H1 (cell line): ENCODE measurements around the gene DDR1. TPM values are rescaled to one million over a fixed set of nuclear protein-coding genes. Genes with fewer than 3 reads are reported as not detected.

Experiments
- CTCF ChIA-PET: fragments of 300-600 bp; sonication (Branson Sonifier 250); formaldehyde crosslinking; loops from one replicate; lab custom pipeline; 2021; ENCODE audit not compliant: partially characterized antibody; lab: Charles Lee
- POLR2A ChIA-PET: fragments of 300-600 bp; sonication (Branson Sonifier 250); formaldehyde crosslinking; loops from one replicate; lab custom pipeline; 2021; ENCODE audit warnings: inconsistent platforms; ENCODE audit not compliant: partially characterized antibody; lab: Charles Lee
- DNase-seq, 2 experiments: peaks; one replicate each; pipeline versions ENCODE4 v3.0.0 to v3.0.0-alpha.2; 2010 to 2022; ENCODE audit warnings: low spot score in 2 of 2, low read depth in 1 of 2, mixed read lengths in 1 of 2
- FAIRE-seq: peaks from 2 replicates; lab custom pipeline; 2011; peaks lifted over from hg19 to GRCh38; lab: Jason Lieb, UNC
- H2AFZ ChIP-seq: 2 replicates; pipeline ENCODE4 v1.8.1; 2012; ENCODE audit warnings: low read length, inconsistent platforms
- H2AK5ac ChIP-seq: 2 replicates; pipeline ENCODE4 v1.6.1; 2013; ENCODE audit warnings: low read depth, low read length
- H2BK120ac ChIP-seq: replicated peaks from 2 replicates; pipeline ENCODE3; 2013; ENCODE audit warnings: low read depth, low read length, inconsistent platforms
- H2BK12ac ChIP-seq: 2 replicates; pipeline ENCODE4 v1.6.1; 2013; ENCODE audit warnings: low read depth, low read length
- H2BK15ac ChIP-seq: 2 replicates; pipeline ENCODE4 v1.6.1; 2013; ENCODE audit warnings: low read length
- H2BK20ac ChIP-seq: 2 replicates; pipeline ENCODE4 v1.6.1; 2013; ENCODE audit warnings: low read length
- H2BK5ac ChIP-seq: 2 replicates; pipeline ENCODE4 v1.6.1; 2013; ENCODE audit warnings: low read depth, low read length
- H3K14ac ChIP-seq: 2 replicates; pipeline ENCODE4 v1.6.1; 2013; ENCODE audit warnings: inconsistent platforms; ENCODE audit not compliant: insufficient read length
- H3K18ac ChIP-seq: 2 replicates; pipeline ENCODE4 v1.6.1; 2013; ENCODE audit warnings: low read length; ENCODE audit errors: extremely low read depth
- H3K23ac ChIP-seq: 2 replicates; pipeline ENCODE4 v1.6.1; 2013; ENCODE audit warnings: inconsistent platforms; ENCODE audit not compliant: insufficient read length
- H3K23me2 ChIP-seq: 2 replicates; pipeline ENCODE4 v1.6.1; 2013; ENCODE audit warnings: low read depth, low read length
- H3K27ac ChIP-seq: 2 replicates; pipeline ENCODE4 v1.6.1; 2011; ENCODE audit warnings: low read depth, low read length, inconsistent platforms
- H3K27me3 ChIP-seq, 4 experiments: replicated peaks in 1 of 4; 1 replicate in 1 of 4; 2 replicates in 3 of 4; pipeline versions ENCODE4 v1.6.1 to v1.8.1; 2011 to 2013; ENCODE audit warnings: low read length in 3 of 4, mild to moderate bottlenecking in 3 of 4, inconsistent platforms in 2 of 4, mixed read lengths in 2 of 4, moderate library complexity in 1 of 4; ENCODE audit not compliant: control insufficient read depth in 3 of 4, insufficient read depth in 3 of 4; ENCODE audit errors: extremely low read depth in 1 of 4
- H3K36me3 ChIP-seq, 4 experiments: 2 replicates each; pipeline versions ENCODE4 v1.6.1 to v1.8.1; 2011 to 2013; ENCODE audit warnings: mild to moderate bottlenecking in 4 of 4, low read length in 3 of 4, moderate library complexity in 2 of 4, control low read depth in 1 of 4, inconsistent platforms in 1 of 4; ENCODE audit not compliant: insufficient read depth in 4 of 4, control insufficient read depth in 2 of 4
- H3K4ac ChIP-seq: replicated peaks from 2 replicates; pipeline ENCODE3; 2013; ENCODE audit warnings: low read length, low read depth, mixed read lengths, inconsistent platforms; ENCODE audit not compliant: insufficient read length
- H3K4me1 ChIP-seq, 4 experiments: replicated peaks in 1 of 4; 1 replicate in 1 of 4; 2 replicates in 3 of 4; pipeline versions ENCODE4 v1.6.1 to v1.8.1; 2011 to 2013; ENCODE audit warnings: low read length in 3 of 4, inconsistent platforms in 2 of 4, mixed read lengths in 1 of 4; ENCODE audit not compliant: insufficient read depth in 4 of 4, control insufficient read depth in 3 of 4
- H3K4me2 ChIP-seq, 2 experiments: 2 replicates each; pipeline versions ENCODE4 v1.6.1 to v1.8.1; 2011 to 2013; ENCODE audit warnings: low read depth in 2 of 2, low read length in 2 of 2, control low read depth in 1 of 2, inconsistent platforms in 1 of 2, mild to moderate bottlenecking in 1 of 2; ENCODE audit not compliant: insufficient read depth in 1 of 2
- H3K4me3 ChIP-seq, 4 experiments: fragments of 200-600, 300-600 bp in 1 of 4; sonication (generic), shearing (Covaris generic), sonication (Bioruptor Twin) in 1 of 4; 2 replicates each; pipeline versions ENCODE4 v1.5.1 to v1.8.1; 2011 to 2016; ENCODE audit warnings: low read length in 4 of 4, low read depth in 3 of 4, control low read depth in 2 of 4, inconsistent platforms in 2 of 4, mild to moderate bottlenecking in 2 of 4, mixed read lengths in 1 of 4, moderate library complexity in 1 of 4; ENCODE audit not compliant: insufficient read depth in 2 of 4; ENCODE audit errors: extremely low read depth in 1 of 4
- H3K56ac ChIP-seq: replicated peaks from 2 replicates; pipeline ENCODE3; 2013; ENCODE audit warnings: low read depth, mild to moderate bottlenecking, mixed read lengths, low read length, inconsistent platforms; ENCODE audit not compliant: insufficient read length
- H3K79me1 ChIP-seq: 2 replicates; pipeline ENCODE4 v1.6.1; 2013; ENCODE audit warnings: low read depth, low read length, control low read depth
- H3K79me2 ChIP-seq, 2 experiments: 2 replicates each; pipeline versions ENCODE4 v1.6.1 to v1.8.1; 2012 to 2013; ENCODE audit warnings: low read length in 2 of 2, mild to moderate bottlenecking in 2 of 2, inconsistent platforms in 1 of 2; ENCODE audit not compliant: insufficient read depth in 2 of 2, control insufficient read depth in 1 of 2
- H3K9ac ChIP-seq, 4 experiments: replicated peaks in 1 of 4; 1 replicate in 1 of 4; 2 replicates in 3 of 4; pipeline versions ENCODE4 v1.6.1 to v1.8.1; 2011 to 2013; ENCODE audit warnings: low read depth in 3 of 4, low read length in 3 of 4, control low read depth in 2 of 4, mild to moderate bottlenecking in 2 of 4, moderate library complexity in 2 of 4, inconsistent platforms in 1 of 4; ENCODE audit errors: extremely low read depth in 1 of 4
- H3K9me3 ChIP-seq, 2 experiments: 2 replicates each; pipeline versions ENCODE4 v1.6.1 to v1.8.1; 2012 to 2013; ENCODE audit warnings: mild to moderate bottlenecking in 2 of 2, moderate library complexity in 2 of 2, control low read depth in 1 of 2, inconsistent platforms in 1 of 2, low read depth in 1 of 2, low read length in 1 of 2, mixed read lengths in 1 of 2; ENCODE audit not compliant: insufficient read depth in 2 of 2
- H4K20me1 ChIP-seq, 2 experiments: replicated peaks in 1 of 2; 2 replicates each; pipeline versions ENCODE3 to v1.8.1; 2011 to 2013; ENCODE audit warnings: inconsistent platforms in 2 of 2, low read length in 2 of 2, mild to moderate bottlenecking in 1 of 2; ENCODE audit not compliant: insufficient read depth in 2 of 2, control insufficient read depth in 1 of 2
- H4K5ac ChIP-seq: 2 replicates; pipeline ENCODE4 v1.6.1; 2013; ENCODE audit warnings: low read length, low read depth, mixed read lengths, inconsistent platforms; ENCODE audit not compliant: insufficient read length
- H4K8ac ChIP-seq: 2 replicates; pipeline ENCODE4 v1.8.0; 2013; ENCODE audit warnings: mild to moderate bottlenecking, moderate library complexity, low read length, inconsistent platforms; ENCODE audit not compliant: insufficient read depth; ENCODE audit errors: extremely low read depth
- H4K91ac ChIP-seq: replicated peaks from 2 replicates; pipeline ENCODE3; 2013; ENCODE audit warnings: low read length, mixed read lengths, inconsistent platforms; ENCODE audit not compliant: insufficient read length
- FOSL1 ChIP-seq: IDR thresholded peaks from 2 replicates; pipeline ENCODE4 v1.6.1; 2011; ENCODE audit warnings: mild to moderate bottlenecking, low read depth, low read length, moderate library complexity; ENCODE audit not compliant: insufficient read depth
- KDM1A ChIP-seq: fragments of 200-600, 300-600 bp; sonication (generic); IDR thresholded peaks from 2 replicates; pipeline ENCODE4 v1.7.1; 2016; ENCODE audit warnings: mild to moderate bottlenecking, low read length, borderline replicate concordance
- PHF8 ChIP-seq: fragments of 200-600 bp; sonication (generic); conservative IDR thresholded peaks from 2 replicates; pipeline ENCODE4 v1.7.1; 2012; ENCODE audit warnings: low read depth, mild to moderate bottlenecking, inconsistent platforms, low read length, moderate library complexity
- TAF1 ChIP-seq: IDR thresholded peaks from 2 replicates; pipeline ENCODE4 v1.6.1; 2011; ENCODE audit warnings: mild to moderate bottlenecking, low read depth, low read length
- TCF12 ChIP-seq: IDR thresholded peaks from 2 replicates; pipeline ENCODE4 v1.6.1; 2011; ENCODE audit warnings: low read depth, mild to moderate bottlenecking, low read length
- WGBS, 2 experiments: shearing (Covaris generic) in 1 of 2; methylation state at CpG; one replicate each; pipeline versions ENCODE4 v1.1.6 to v1.1.7; 2013 to 2015; ENCODE audit warnings: low lambda C conversion rate in 2 of 2, mixed read lengths in 2 of 2, inconsistent platforms in 1 of 2, low coverage in 1 of 2, missing lambda C conversion rate in 1 of 2; ENCODE audit not compliant: insufficient replicate concordance in 2 of 2, insufficient coverage in 1 of 2, insufficient read length in 1 of 2; ENCODE audit errors: extremely low coverage in 1 of 2, missing lambda C conversion rate in 1 of 2; 5-methylcytosine and 5-hydroxymethylcytosine counted together
- polyA plus RNA-seq, 7 experiments: library from polyadenylated mRNA; depleted of rRNA in 3 of 7; stranded (reverse) in 5 of 7; unstranded in 2 of 7; fragments of >200 nt in 5 of 7; fragments of 200-250 nt in 2 of 7; gene quantifications; 1 replicate in 5 of 7; 2 replicates in 1 of 7; 4 replicates in 1 of 7; pipeline versions ENCODE4 v1.2.1 to v1.2.3, GENCODE V29; 2011 to 2013; ENCODE audit warnings: missing spikeins in 2 of 7, mixed read lengths in 2 of 7
- total RNA-seq: library from RNA; stranded (reverse); fragmentation: NEBNext Ultra II Directional; extraction: Animal tissue kit (Norgen Biotek cat#: 25700); gene quantifications from 2 replicates; pipeline ENCODE4 v1.2.1, GENCODE V29; 2021

DDR1 gene
- total and polyA plus RNA-seq, 2 of the 8 experiments (the other 6 are each of a cell fraction or from before 2014, with no cell fraction given) = 99.4 to 181 TPM

DNA sequence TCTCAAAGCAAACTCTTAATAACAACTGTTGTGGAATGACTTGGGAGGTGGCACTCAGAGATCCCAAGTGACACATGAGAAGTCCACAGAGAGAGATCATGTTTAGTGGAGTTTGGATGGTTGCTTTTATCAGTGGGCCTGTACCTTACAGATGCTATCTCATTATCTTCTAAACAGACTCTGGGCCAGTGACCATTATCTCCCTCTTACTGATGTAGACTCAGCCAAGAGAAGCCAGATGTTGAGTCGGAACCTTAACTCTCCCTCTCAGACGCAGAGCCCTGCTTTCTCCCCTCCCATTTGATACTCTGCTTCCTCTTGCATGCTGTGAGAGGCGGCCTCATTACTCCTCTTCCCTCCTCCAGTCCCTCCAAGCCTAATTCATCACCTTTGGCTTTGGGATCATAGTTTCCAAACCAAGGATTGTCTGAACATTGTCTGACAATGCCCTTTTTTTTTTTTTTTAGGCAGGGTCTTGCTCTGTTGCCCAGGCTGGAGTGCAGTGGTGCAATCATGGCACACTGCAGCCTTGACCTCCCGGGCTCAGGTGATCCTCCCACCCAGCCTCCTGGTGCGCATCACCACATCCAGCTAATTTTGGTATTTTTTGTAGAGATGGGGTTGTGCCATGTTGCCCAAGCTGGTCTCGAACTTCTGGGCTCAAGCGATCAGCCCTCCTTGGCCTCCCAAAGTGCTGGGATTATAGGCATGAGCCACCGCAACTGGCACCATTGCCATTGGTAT lies 4.5 kb upstream of the DDR1 start:
- Histone ChIP-seq H3K4me3 (peak overlapping the region in 2 of 4 experiments; percentile 51 to 86; a peak in 4 of 8 replicates), H3K9me3 (peaks cover 0 to under 1% of the 10 kb centered on the region in 2 experiments; a peak in 1 of 4 replicates), H3K79me2 (peaks cover under 1 to 24% of the 10 kb centered on the region in 2 experiments; a peak in 3 of 4 replicates), H4K91ac (peak overlapping the region; percentile 58), H2BK5ac (peak overlapping the region; percentile 96; the same call in 1 of the 2 replicates), H3K14ac (no peak overlapping the region), H3K4me2 (peak overlapping the region; percentile 92 to 94), H2BK120ac (peak overlapping the region; percentile 9), H4K5ac (peak overlapping the region; percentile 26), H3K79me1 (peaks cover 2% of the 10 kb centered on the region; the same call in 1 of the 2 replicates), H2BK12ac (peak overlapping the region; percentile 3; the same call in 1 of the 2 replicates), H3K4me1 (peaks cover 7 to 41% (median 25%) of the 10 kb centered on the region in 4 experiments), H3K23me2 (peaks cover 26% of the 10 kb centered on the region), H3K23ac (no peak overlapping the region), H3K18ac (peak overlapping the region; percentile 26; the same call in 1 of the 2 replicates), H3K36me3 (no peaks in the 10 kb centered on the region), H3K27me3 (no peaks in the 10 kb centered on the region), H3K4ac (no peak overlapping the region), H3K9ac (no peak overlapping the region; a peak in 1 of 7 replicates), H2AFZ (peak overlapping the region; percentile 35; the same call in 1 of the 2 replicates), H2AK5ac (no peak overlapping the region), H3K27ac (peak overlapping the region; percentile 43; the same call in 1 of the 2 replicates), H4K8ac (no peak overlapping the region; the same call in 1 of the 2 replicates), H4K20me1 (peaks cover 0 to 1% of the 10 kb centered on the region in 2 experiments), H2BK15ac (0 out of 2 replicates have a peak overlapping the region, but pooled peaks have one; percentile 9), H2BK20ac (peak overlapping the region; percentile 96), H3K56ac (no peak overlapping the region)
- 69% methylated on average over 8 of the region's 8 CpGs; no CpG with 5 or more reads in 1 of the 2 experiments for WGBS, 2 experiments
- DNase-seq = no peak
- ChIA-PET POLR2A (interaction anchor here (0.8 to 19.5 kb wide), 9 partner anchors 16 to 292 kb away, joined by 3 to 452 read pairs (median 4); partner anchors contain the start of genes FLOT1 and IER3), CTCF (interaction anchor here (1.1 to 29.0 kb wide), 9 partner anchors 9 to 190 kb away, joined by 3 to 610 read pairs (median 19); no protein-coding TSS in a partner anchor)
- FAIRE-seq = no peak
- no peak for TF ChIP-seq FOSL1
- TF ChIP-seq KDM1A = peak; percentile 73; the same call in 1 of the 2 replicates
- no peak for TF ChIP-seq TCF12
- no peak for TF ChIP-seq TAF1
- TF ChIP-seq PHF8 = no peak
- TF ChIP-seq, all 59 proteins: peak for 1
